ENCODE data around the gene WDR36. TPM values are rescaled to one million over a fixed set of nuclear protein-coding genes. Genes with fewer than 3 reads are reported as not detected.

The WDR36 gene
- total and polyA plus RNA-seq, 2 of the 8 experiments (the other 6 are each of a cell fraction or from before 2014, with no cell fraction given) = 9.3 to 41.8 TPM

DNA sequence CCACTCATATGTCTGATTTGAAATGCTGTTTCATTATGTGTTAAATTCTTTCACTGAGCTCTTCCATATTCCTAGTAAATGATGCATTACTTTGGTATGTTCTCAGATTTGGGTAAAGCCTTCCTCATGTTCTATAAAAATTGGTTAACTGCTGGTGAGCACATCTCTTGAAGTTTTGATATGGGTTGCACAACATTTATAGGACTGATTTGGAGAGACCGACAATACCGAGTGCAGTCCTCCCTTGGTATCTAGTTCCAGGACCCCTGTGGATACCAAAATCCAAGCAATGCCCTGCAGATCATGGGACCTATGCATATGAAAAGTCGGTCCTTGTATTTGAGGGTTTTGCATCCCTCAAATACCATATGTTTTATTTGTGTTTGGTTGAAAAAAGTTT, 37.8 kb downstream of the WDR36 start (continued):
- TF ChIP-seq CHD7 (IDR thresholded peaks at IDR 0.05; ENCODE audit: insufficient replicate concordance, low read length) = no peak
- TF ChIP-seq TAF1 (IDR thresholded peaks at IDR 0.05; ENCODE audit: low read depth, low read length) = no peak
- peak; percentile 45; the same call in 1 of the 2 replicates for TF ChIP-seq TEAD4 (IDR thresholded peaks at IDR 0.05; ENCODE audit: low read depth, low read length)
- TF ChIP-seq RXRA (IDR thresholded peaks at IDR 0.05; ENCODE audit: insufficient read depth, low read depth, low read length) = no peak
- TF ChIP-seq CEBPB (IDR thresholded peaks at IDR 0.05; ENCODE audit: low read depth, low read length) = peak; percentile 62
- no peak for TF ChIP-seq KDM5A (IDR thresholded peaks at IDR 0.05; ENCODE audit: low read length)
- TF ChIP-seq SP2 (IDR thresholded peaks at IDR 0.05; ENCODE audit: low read length) = no peak
- TF ChIP-seq E2F6 (IDR thresholded peaks at IDR 0.05) = no peak
